ENCODE data around the gene SLC32A1.

GRCh38 chr20:38724626-38725147, 401 bp downstream of the SLC32A1 start:
- TF ChIP-seq, protein P1, sequence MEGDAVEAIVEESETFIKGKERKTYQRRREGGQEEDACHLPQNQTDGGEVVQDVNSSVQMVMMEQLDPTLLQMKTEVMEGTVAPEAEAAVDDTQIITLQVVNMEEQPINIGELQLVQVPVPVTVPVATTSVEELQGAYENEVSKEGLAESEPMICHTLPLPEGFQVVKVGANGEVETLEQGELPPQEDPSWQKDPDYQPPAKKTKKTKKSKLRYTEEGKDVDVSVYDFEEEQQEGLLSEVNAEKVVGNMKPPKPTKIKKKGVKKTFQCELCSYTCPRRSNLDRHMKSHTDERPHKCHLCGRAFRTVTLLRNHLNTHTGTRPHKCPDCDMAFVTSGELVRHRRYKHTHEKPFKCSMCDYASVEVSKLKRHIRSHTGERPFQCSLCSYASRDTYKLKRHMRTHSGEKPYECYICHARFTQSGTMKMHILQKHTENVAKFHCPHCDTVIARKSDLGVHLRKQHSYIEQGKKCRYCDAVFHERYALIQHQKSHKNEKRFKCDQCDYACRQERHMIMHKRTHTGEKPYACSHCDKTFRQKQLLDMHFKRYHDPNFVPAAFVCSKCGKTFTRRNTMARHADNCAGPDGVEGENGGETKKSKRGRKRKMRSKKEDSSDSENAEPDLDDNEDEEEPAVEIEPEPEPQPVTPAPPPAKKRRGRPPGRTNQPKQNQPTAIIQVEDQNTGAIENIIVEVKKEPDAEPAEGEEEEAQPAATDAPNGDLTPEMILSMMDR (IDR thresholded peaks at IDR 0.05): no peak
- TF ChIP-seq POLR2A (IDR thresholded peaks at IDR 0.05): no peak
